SK-N-MC (cell line): ENCODE results near the gene ASPRV1.
"Not testable (repeated sequence)": the region's sequence is repeated elsewhere in the genome, so short reads cannot be mapped to it uniquely, and the experiment has no call there.

Source experiments
- DNase-seq: peaks from one replicate; pipeline ENCODE4 v3.0.0-alpha.2; 2011; ENCODE audit warnings: low read depth, low spot score
- H3K27ac ChIP-seq: fragments of 200-600 bp; sonication (generic); 2 replicates; pipeline ENCODE4 v1.5.1; 2016; ENCODE audit warnings: mixed run types
- H3K36me3 ChIP-seq: fragments of 200-600 bp; sonication (generic); 2 replicates; pipeline ENCODE4 v1.6.1; 2017; ENCODE audit warnings: antibody characterized with exemption, low read length, mixed read lengths; ENCODE audit not compliant: insufficient read depth
- H3K4me3 ChIP-seq: fragments of 200-600 bp; sonication (generic); 2 replicates; pipeline ENCODE4 v1.5.1; 2016
- H3K9ac ChIP-seq: fragments of 200-600 bp; sonication (generic); 2 replicates; pipeline ENCODE4 v1.8.0; 2017; ENCODE audit warnings: mixed run types, mixed read lengths; ENCODE audit not compliant: insufficient read length
- H3K9me3 ChIP-seq: fragments of 200-600 bp; sonication (generic); 2 replicates; pipeline ENCODE4 v1.6.1; 2017; ENCODE audit warnings: low read depth, mild to moderate bottlenecking, antibody characterized with exemption, low read length, moderate library complexity, mixed read lengths
- EZH2 ChIP-seq: fragments of 200-600 bp; sonication (generic); IDR thresholded peaks from one replicate; pipeline ENCODE4 v1.6.1; 2017; ENCODE audit warnings: antibody characterized with exemption
- FOXP2 ChIP-seq: optimal IDR thresholded peaks from 2 replicates; pipeline ENCODE3; 2011; ENCODE audit warnings: mild to moderate bottlenecking, moderate library complexity; ENCODE audit not compliant: insufficient read depth; ENCODE audit errors: extremely low read length, control extremely low read depth
- POLR2AphosphoS5 ChIP-seq: IDR thresholded peaks from 2 replicates; pipeline ENCODE4 v1.6.1; 2012; ENCODE audit warnings: mild to moderate bottlenecking, low read depth, low read length, borderline replicate concordance

The ASPRV1 gene

DNA sequence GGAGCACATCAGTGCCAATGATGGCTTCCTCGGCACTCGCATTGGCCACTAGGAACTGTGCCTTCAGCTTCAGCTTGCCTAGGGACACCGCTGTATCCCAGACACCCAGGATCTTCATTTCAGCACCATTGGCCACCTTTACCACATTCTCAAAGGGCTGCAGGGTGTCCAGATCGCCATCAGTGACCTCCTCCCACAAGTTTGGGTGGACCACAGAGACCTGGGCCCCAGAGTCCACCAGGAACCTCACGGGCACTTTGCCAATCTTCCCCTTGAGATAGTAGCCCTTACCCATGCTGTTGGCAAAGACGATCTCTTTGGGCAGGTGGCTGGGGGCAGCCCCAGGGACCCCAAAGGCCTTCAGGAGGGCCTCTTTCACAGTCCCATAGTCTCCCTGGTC lies 610 bp downstream of the ASPRV1 start:
- H3K4me3 ChIP-seq = no peak overlapping the region
- no peak for DNase-seq
- no peak for TF ChIP-seq FOXP2
- no peak for TF ChIP-seq EZH2
- no peak for TF ChIP-seq POLR2AphosphoS5
- H3K36me3 ChIP-seq = no peaks in the 10 kb centered on the region
- H3K27ac ChIP-seq = no peak overlapping the region
- no peak overlapping the region for H3K9ac ChIP-seq
- no peaks in the 10 kb centered on the region for H3K9me3 ChIP-seq

DNA sequence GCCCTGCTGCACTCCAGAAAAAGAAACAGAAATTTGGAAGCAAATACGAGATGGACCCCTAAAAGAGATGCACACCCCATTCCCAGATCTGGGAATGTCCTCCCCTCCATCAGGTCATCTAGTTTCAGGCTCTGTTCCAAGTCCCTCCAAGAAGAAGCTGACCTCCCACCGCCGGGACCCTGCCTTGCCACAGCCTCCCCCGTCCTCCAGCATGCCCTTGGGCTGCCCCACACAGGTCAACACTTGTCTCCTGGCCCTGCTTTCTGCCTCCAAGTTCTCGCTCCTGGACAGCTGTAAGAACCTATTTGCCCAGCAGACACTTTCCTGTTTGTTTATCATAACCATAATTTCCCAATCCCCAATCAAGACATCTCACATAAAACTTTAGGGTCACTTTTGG lies 2.0 kb downstream of the ASPRV1 start:
- H3K27ac ChIP-seq = no peak overlapping the region
- TF ChIP-seq EZH2 = no peak
- no peak for TF ChIP-seq FOXP2
- no peak for TF ChIP-seq POLR2AphosphoS5
- no peaks in the 10 kb centered on the region for H3K9me3 ChIP-seq
- H3K9ac ChIP-seq = no peak overlapping the region
- no peak overlapping the region for H3K4me3 ChIP-seq
- no peak for DNase-seq
- H3K36me3 ChIP-seq = no peaks in the 10 kb centered on the region

DNA sequence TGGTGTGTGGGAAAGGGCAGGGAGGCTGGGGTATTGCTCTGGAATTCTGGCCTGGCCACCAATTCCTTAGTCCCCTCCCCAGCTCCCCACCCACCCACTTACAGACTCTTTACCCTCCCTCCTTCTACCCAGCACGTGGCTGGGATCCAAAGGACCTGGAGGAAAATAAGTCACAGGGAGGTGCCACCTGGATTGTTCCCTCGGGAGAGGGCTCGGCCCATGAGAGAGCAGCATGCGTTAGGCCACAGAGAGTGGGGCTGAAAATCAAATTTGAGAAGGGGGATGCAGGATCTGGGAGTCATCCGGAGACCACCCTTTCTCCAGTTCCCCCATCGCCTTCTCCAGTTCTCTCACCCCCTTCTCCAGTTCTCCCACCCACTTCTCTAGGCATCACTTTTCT lies 3.0 kb downstream of the ASPRV1 start:
- Histone ChIP-seq H3K9ac (no peak overlapping the region), H3K36me3 (no peaks in the 10 kb centered on the region), H3K4me3 (no peak overlapping the region), H3K9me3 (no peaks in the 10 kb centered on the region), H3K27ac (no peak overlapping the region)
- no peak for DNase-seq
- TF ChIP-seq POLR2AphosphoS5 (no peak), EZH2 (no peak), FOXP2 (no peak)

DNA sequence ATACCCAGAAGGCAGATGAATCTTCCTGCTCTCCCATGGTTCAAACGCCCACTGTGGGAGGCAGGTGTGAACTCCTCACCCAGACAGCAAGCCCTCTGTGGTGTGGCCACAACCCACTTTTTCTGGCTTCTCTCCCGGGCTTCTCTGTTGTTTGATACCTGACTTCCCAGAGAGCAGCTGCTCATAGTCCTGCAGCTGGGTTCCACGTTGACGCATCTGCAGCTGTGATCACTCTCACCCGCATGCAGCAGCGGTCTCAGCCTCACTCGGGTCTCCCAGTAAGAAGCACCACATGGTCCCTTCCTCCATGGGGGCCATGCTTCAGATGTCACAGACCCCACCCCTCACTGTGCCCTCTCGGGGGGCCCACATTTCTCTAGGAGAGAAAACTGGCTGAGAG lies 3.5 kb downstream of the ASPRV1 start:
- H3K27ac ChIP-seq = no peak overlapping the region
- no peak for DNase-seq
- no peaks in the 10 kb centered on the region for H3K9me3 ChIP-seq
- TF ChIP-seq POLR2AphosphoS5 (no peak), FOXP2 (no peak), EZH2 (no peak)
- no peak overlapping the region for H3K9ac ChIP-seq
- no peak overlapping the region for H3K4me3 ChIP-seq
- H3K36me3 ChIP-seq = no peaks in the 10 kb centered on the region

DNA sequence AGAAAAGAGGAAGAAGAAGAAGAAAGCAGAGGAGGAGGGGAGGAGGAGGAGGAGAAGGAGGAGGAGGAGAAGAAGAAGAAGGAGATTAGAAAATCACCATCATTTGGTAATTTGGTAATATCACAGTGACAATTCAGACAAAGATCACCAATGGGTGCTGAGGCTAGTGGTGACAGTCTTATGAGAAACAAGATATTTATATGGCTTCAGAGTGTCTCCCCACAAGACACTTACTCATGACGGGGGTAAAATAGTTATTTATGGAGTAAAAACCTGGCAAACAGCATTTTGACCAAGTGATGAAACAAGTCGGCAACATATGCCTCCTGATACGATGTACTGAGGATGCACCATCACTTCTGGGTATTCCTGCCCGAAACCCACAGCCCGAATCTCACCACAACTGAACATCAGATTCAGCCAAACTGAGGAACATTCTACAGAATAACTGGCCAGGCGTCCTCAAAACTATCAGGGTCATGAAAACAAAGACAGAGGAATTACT lies 4.9 kb downstream of the ASPRV1 start:
- no peak for DNase-seq
- TF ChIP-seq EZH2 (no peak), FOXP2 (no peak), POLR2AphosphoS5 (no peak)
- no peaks in the 10 kb centered on the region for H3K9me3 ChIP-seq
- H3K4me3 ChIP-seq = no peak overlapping the region
- H3K36me3 ChIP-seq = no peaks in the 10 kb centered on the region
- no peak overlapping the region for H3K9ac ChIP-seq
- no peak overlapping the region for H3K27ac ChIP-seq

DNA sequence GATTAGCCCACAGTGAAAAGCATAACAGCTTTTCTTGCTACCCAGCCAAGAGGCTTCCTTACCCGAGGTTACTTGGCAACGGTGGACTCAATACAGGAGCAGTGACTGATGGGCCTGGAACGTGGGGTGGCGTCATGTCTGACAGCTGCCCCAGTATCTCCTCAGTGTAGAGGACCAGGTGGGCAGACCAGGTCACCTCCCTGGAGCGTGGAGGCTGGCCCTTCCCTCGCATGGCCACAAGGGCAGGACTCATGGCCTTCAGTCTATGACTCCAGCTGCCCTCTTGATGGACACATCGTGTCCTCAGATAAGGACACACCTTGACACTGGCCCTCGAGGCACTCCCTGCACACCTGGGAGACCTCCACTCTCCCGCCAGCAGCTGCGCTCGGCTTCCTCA lies 6.4 kb downstream of the ASPRV1 start:
- Histone ChIP-seq H3K27ac (no peak overlapping the region), H3K9ac (no peak overlapping the region), H3K9me3 (no peaks in the 10 kb centered on the region), H3K36me3 (no peaks in the 10 kb centered on the region), H3K4me3 (no peak overlapping the region)
- TF ChIP-seq FOXP2 (no peak), EZH2 (no peak), POLR2AphosphoS5 (no peak)
- DNase-seq = no peak

DNA sequence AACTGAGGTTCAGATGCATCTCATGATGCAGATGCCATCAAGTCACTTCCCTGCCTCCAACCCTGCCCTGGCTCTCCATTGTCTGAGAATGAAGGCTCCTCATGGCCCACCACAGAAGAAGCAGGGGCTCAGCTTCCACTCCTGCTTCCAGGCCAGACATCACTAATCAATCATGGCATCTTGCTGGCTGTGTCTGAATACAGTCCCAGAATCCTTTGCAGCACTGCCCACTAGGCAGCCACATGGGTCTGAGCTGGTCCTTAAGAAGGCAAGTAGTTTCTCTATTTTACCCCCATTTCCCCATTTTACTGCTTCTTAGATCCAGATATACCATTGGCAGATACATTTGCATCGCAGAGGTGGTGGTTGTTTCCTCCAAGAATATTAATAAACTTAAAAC lies 7.3 kb downstream of the ASPRV1 start:
- no peak for DNase-seq
- Histone ChIP-seq H3K27ac (no peak overlapping the region), H3K36me3 (no peaks in the 10 kb centered on the region), H3K9me3 (no peaks in the 10 kb centered on the region), H3K4me3 (no peak overlapping the region), H3K9ac (no peak overlapping the region)
- TF ChIP-seq POLR2AphosphoS5 (no peak), EZH2 (no peak), FOXP2 (no peak)

DNA sequence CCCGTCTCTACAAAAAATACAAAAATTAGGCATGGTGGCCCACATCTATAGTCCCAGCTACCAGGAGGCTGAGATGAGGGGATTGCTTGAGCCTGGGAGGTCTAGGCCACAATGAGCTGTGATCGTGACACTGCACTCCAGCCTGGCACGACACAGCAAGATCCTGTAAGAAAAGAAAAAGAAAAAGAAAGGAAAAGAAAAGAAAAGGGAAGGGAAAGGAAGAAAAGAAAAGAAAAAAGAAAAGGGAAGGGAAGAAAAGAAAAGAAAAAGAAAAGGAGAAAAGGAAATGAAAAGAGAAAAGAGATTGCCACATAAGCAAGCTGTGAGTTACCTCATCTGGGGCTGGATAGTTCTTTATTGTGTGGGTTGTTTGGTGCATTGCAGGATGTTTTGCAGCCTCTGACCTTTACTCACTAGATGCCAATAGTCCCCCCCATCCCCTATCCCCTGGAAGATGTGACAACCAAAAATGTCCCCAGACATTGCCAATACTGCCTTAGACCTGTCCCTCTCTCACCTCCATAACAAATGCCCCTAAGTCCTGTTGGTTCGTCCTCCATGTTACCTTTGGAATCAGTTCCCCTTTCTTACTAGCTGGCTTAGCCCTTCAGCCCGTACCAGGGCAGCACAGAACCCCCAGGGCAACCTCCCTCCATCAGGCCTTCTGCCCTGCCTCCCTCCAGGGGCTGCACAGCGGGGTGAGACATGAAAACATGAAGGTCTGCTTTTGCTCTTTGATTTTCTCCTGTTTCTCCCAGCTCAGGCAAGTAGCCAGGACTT lies 8.9 kb downstream of the ASPRV1 start:
- no peak overlapping the region for H3K4me3 ChIP-seq
- no peaks in the 10 kb centered on the region for H3K9me3 ChIP-seq
- no peak overlapping the region for H3K9ac ChIP-seq
- no peak for DNase-seq
- H3K27ac ChIP-seq = no peak overlapping the region
- H3K36me3 ChIP-seq = no peaks in the 10 kb centered on the region
- TF ChIP-seq EZH2 (no peak), FOXP2 (no peak), POLR2AphosphoS5 (no peak)

DNA sequence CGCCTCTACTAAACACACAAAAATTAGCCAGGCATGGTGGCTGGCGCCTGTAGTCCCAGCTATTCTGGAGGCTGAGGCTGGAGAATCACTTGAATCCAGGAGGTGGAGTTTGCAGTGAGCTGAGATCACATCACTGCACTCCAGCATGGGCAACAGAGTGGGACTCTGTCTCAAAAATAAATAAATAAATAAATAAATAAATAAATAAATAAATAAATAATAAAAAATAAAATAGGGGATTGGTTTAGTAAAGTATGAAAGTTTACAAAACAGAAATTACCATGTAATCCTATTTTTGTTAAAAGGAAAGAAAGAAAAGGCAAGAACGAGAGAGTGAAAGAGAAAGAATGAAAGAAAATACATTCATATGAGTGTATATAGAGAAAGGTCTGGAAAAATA lies 10.8 kb downstream of the ASPRV1 start:
- H3K27ac ChIP-seq = not testable (repeated sequence)

More for the DNA sequence above, 10.8 kb downstream of the ASPRV1 start:
- H3K36me3 ChIP-seq, H3K9me3 ChIP-seq, H3K4me3 ChIP-seq, DNase-seq, H3K9ac ChIP-seq: not testable (repeated sequence)
